ENCODE data around the gene TRIM17. TPM values are rescaled to one million over a fixed set of nuclear protein-coding genes. Genes with fewer than 3 reads are reported as not detected.
"Not testable (repeated sequence)": the region's sequence is repeated elsewhere in the genome, so short reads cannot be mapped to it uniquely, and the experiment has no call there.

The TRIM17 gene
- total and polyA plus RNA-seq, 2 of the 8 experiments (the other 6 are each of a cell fraction or from before 2014, with no cell fraction given): 1.1 to 2.2 TPM

DNA sequence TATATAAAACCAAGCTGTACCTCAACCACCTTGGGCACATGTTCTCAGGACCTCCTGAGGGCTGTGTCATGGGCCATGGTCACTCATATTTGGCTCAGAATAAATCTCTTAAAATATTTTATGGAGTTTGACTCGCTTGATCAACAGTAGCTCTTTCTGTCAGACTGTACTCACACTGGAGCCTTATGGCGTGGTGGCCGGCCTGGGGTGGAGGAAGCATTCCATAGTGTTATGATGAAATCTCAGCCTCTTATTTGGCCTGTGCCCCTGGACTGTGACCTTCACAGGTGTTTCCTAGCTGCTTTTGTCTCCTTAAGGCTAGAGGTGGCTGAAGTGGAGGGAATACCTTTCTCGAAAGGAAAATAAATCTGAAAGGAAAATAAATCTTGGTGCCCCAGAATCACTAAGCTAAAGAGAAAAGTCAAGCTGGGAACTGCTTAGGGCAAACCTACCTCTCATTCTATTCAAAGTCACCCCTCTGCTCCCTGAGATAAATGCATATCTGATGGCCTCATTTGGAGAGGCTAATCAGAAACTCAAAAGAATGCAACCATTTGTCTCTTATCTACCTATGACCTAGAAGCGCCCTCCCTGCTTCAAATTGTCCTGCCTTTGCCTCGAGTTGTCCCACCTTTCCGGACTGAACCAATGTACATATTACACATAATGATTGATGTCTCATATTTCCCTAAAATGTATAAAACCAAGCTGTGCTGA, 16.8 kb upstream of the TRIM17 start:
- not testable (repeated sequence) for H3K36me3 ChIP-seq (ENCODE audit: control insufficient read depth in 2 of 4, insufficient read depth in 4 of 4, low read length in 3 of 4); H2AK5ac ChIP-seq (ENCODE audit: low read depth, low read length); H3K27ac ChIP-seq (ENCODE audit: low read depth, low read length); H3K79me1 ChIP-seq (ENCODE audit: low read depth, low read length); H3K18ac ChIP-seq (ENCODE audit: extremely low read depth, low read length); H3K9ac ChIP-seq (replicated peaks in 1 of 4; ENCODE audit: extremely low read depth in 1 of 4, low read depth in 3 of 4, low read length in 3 of 4); H4K20me1 ChIP-seq (replicated peaks in 1 of 2; ENCODE audit: control insufficient read depth in 1 of 2, insufficient read depth in 2 of 2, low read length in 2 of 2); H3K14ac ChIP-seq (ENCODE audit: insufficient read length); H2BK15ac ChIP-seq (ENCODE audit: low read length); H3K23me2 ChIP-seq (ENCODE audit: low read depth, low read length); H2BK20ac ChIP-seq (ENCODE audit: low read length); H4K5ac ChIP-seq (ENCODE audit: insufficient read length, low read depth, low read length); H2BK12ac ChIP-seq (ENCODE audit: low read depth, low read length); H3K4me1 ChIP-seq (replicated peaks in 1 of 4; ENCODE audit: control insufficient read depth in 3 of 4, insufficient read depth in 4 of 4, low read length in 3 of 4); H3K4me2 ChIP-seq (ENCODE audit: insufficient read depth in 1 of 2, low read depth in 2 of 2, low read length in 2 of 2); H4K8ac ChIP-seq (ENCODE audit: extremely low read depth, insufficient read depth, low read length); H2BK120ac ChIP-seq (replicated peaks; ENCODE audit: low read depth, low read length); H3K23ac ChIP-seq (ENCODE audit: insufficient read length); H3K9me3 ChIP-seq (ENCODE audit: insufficient read depth in 2 of 2, low read depth in 1 of 2, low read length in 1 of 2); H2BK5ac ChIP-seq (ENCODE audit: low read depth, low read length); H3K79me2 ChIP-seq (ENCODE audit: control insufficient read depth in 1 of 2, insufficient read depth in 2 of 2, low read length in 2 of 2); FAIRE-seq; H4K91ac ChIP-seq (replicated peaks; ENCODE audit: insufficient read length, low read length); H3K4ac ChIP-seq (replicated peaks; ENCODE audit: insufficient read length, low read depth, low read length); H3K56ac ChIP-seq (replicated peaks; ENCODE audit: insufficient read length, low read depth, low read length); H2AFZ ChIP-seq (ENCODE audit: low read length); DNase-seq (ENCODE audit: low read depth in 1 of 2, low spot score in 2 of 2); H3K4me3 ChIP-seq (ENCODE audit: extremely low read depth in 1 of 4, insufficient read depth in 2 of 4, low read depth in 3 of 4, low read length in 4 of 4)
- peaks cover 1 to 33% (median 19%) of the 10 kb centered on the region in 4 experiments; a peak in 6 of 7 replicates for H3K27me3 ChIP-seq (replicated peaks in 1 of 4; ENCODE audit: control insufficient read depth in 3 of 4, extremely low read depth in 1 of 4, insufficient read depth in 3 of 4, low read length in 3 of 4)
- CTCF ChIA-PET (ENCODE audit: partially characterized antibody): interaction anchor here (1.1 to 1.8 kb wide), 5 partner anchors 13 to 26 kb away, joined by 3 to 4 read pairs (median 3); no protein-coding TSS in a partner anchor
- 90% methylated on average over 7 of the region's 7 CpGs; no CpG with 5 or more reads in 1 of the 2 experiments for WGBS, 2 experiments (ENCODE audit: extremely low coverage in 1 of 2, insufficient coverage in 1 of 2, insufficient read length in 1 of 2, insufficient replicate concordance in 2 of 2, low coverage in 1 of 2, low lambda C conversion rate in 2 of 2, missing lambda C conversion rate in 1 of 2)
- POLR2A ChIA-PET (ENCODE audit: partially characterized antibody): interaction anchor here (1.0 to 4.8 kb wide), 2 partner anchors 24 to 27 kb away, joined by 3 to 47 read pairs; partner anchors contain the start of gene TRIM11
